Measurements from ENCODE around the gene RNF213. TPM values are rescaled to one million over a fixed set of nuclear protein-coding genes. Genes with fewer than 3 reads are reported as not detected.
A peak's percentile ranks its signal among the peaks of the same experiment; 100 is the strongest.

RNF213 gene
- total RNA-seq, 1 experiment from 2014 or later, result 70.5 TPM

GRCh38 chr17:80396157-80397033 is 135.7 kb downstream of the RNF213 start:
- H3K4me1 Mint-ChIP-seq, result peaks cover 9% of the 10 kb centered on the region
- peaks cover 20% of the 10 kb centered on the region for H3K36me3 Mint-ChIP-seq
- ATAC-seq (no peak; the same call in 1 of the 2 replicates), DNase-seq (ENCODE audit: low spot score) (no peak)
- H3K9me3 Mint-ChIP-seq, result no peaks in the 10 kb centered on the region
- CTCF ChIA-PET, result interaction anchor here (0.9 to 2.2 kb wide), 3 partner anchors 31 to 272 kb away, joined by 3 to 5 read pairs (median 4); no protein-coding TSS in a partner anchor
- TF ChIP-seq, protein P1, sequence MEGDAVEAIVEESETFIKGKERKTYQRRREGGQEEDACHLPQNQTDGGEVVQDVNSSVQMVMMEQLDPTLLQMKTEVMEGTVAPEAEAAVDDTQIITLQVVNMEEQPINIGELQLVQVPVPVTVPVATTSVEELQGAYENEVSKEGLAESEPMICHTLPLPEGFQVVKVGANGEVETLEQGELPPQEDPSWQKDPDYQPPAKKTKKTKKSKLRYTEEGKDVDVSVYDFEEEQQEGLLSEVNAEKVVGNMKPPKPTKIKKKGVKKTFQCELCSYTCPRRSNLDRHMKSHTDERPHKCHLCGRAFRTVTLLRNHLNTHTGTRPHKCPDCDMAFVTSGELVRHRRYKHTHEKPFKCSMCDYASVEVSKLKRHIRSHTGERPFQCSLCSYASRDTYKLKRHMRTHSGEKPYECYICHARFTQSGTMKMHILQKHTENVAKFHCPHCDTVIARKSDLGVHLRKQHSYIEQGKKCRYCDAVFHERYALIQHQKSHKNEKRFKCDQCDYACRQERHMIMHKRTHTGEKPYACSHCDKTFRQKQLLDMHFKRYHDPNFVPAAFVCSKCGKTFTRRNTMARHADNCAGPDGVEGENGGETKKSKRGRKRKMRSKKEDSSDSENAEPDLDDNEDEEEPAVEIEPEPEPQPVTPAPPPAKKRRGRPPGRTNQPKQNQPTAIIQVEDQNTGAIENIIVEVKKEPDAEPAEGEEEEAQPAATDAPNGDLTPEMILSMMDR (IDR thresholded peaks at IDR 0.05), result no peak
- TF ChIP-seq, protein P2, sequence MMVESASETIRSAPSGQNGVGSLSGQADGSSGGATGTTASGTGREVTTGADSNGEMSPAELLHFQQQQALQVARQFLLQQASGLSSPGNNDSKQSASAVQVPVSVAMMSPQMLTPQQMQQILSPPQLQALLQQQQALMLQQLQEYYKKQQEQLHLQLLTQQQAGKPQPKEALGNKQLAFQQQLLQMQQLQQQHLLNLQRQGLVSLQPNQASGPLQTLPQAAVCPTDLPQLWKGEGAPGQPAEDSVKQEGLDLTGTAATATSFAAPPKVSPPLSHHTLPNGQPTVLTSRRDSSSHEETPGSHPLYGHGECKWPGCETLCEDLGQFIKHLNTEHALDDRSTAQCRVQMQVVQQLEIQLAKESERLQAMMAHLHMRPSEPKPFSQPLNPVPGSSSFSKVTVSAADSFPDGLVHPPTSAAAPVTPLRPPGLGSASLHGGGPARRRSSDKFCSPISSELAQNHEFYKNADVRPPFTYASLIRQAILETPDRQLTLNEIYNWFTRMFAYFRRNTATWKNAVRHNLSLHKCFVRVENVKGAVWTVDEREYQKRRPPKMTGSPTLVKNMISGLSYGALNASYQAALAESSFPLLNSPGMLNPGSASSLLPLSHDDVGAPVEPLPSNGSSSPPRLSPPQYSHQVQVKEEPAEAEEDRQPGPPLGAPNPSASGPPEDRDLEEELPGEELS (CRISPR knock-in tag; IDR thresholded peaks at IDR 0.05), result no peak
- no peak for TF ChIP-seq ZNF425 (CRISPR knock-in tag; conservative IDR thresholded peaks at IDR 0.05)
- no peak for TF ChIP-seq CREB1 (CRISPR knock-in tag; IDR thresholded peaks at IDR 0.05)
- TF ChIP-seq, protein P3, sequence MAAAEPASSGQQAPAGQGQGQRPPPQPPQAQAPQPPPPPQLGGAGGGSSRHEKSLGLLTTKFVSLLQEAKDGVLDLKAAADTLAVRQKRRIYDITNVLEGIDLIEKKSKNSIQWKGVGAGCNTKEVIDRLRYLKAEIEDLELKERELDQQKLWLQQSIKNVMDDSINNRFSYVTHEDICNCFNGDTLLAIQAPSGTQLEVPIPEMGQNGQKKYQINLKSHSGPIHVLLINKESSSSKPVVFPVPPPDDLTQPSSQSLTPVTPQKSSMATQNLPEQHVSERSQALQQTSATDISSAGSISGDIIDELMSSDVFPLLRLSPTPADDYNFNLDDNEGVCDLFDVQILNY (CRISPR knock-in tag; IDR thresholded peaks at IDR 0.05), result no peak
- TF ChIP-seq, protein P4, sequence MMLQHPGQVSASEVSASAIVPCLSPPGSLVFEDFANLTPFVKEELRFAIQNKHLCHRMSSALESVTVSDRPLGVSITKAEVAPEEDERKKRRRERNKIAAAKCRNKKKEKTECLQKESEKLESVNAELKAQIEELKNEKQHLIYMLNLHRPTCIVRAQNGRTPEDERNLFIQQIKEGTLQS (CRISPR knock-in tag; conservative IDR thresholded peaks at IDR 0.05), result no peak
- H3K4me3 Mint-ChIP-seq, result no peak overlapping the region
- POLR2A ChIA-PET, result no interaction called here
- peaks cover 35% of the 10 kb centered on the region for H3K27me3 Mint-ChIP-seq (ENCODE audit: low read depth)
- H3K27ac Mint-ChIP-seq, result peak overlapping the region; percentile 16; the same call in 1 of the 2 replicates

DNA sequence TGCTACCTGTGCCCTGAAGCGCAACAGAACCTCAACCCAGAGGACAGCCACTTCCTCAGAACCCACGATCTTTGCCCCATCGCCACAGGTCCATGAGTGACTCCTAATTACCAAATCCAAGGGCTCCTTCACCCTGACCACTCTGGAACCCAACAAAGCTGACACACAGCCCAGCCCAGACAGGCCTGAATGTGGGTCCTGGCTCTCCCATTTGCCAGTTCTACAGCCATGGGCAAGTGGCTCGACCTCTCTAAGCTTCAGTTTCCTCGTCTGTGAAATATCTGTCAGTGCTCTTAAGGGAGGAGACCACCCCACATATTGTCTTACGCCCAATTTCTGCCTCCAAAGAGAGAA is 136.4 kb downstream of the RNF213 start:
- DNase-seq (ENCODE audit: low spot score), result no peak
- POLR2A ChIA-PET, result no interaction called here
- ATAC-seq, result no peak
- peak overlapping the region; percentile 16; the same call in 1 of the 2 replicates for H3K27ac Mint-ChIP-seq
- no peaks in the 10 kb centered on the region for H3K9me3 Mint-ChIP-seq
- CTCF ChIA-PET, result interaction anchor here (2.2 kb wide), 1 partner anchor 273 kb away, joined by 5 read pairs; no protein-coding TSS in a partner anchor
- H3K27me3 Mint-ChIP-seq (ENCODE audit: low read depth), result peaks cover 39% of the 10 kb centered on the region
- H3K4me3 Mint-ChIP-seq, result no peak overlapping the region
- peaks cover 9% of the 10 kb centered on the region for H3K4me1 Mint-ChIP-seq
- peaks cover 16% of the 10 kb centered on the region for H3K36me3 Mint-ChIP-seq
- TF ChIP-seq E2F4 (CRISPR knock-in tag; IDR thresholded peaks at IDR 0.05; ENCODE audit: borderline replicate concordance, low read depth), result no peak
- no peak for TF ChIP-seq FOXP1 (CRISPR knock-in tag; IDR thresholded peaks at IDR 0.05; ENCODE audit: borderline replicate concordance)
- TF ChIP-seq TEAD4 (CRISPR knock-in tag; IDR thresholded peaks at IDR 0.05), result no peak
- TF ChIP-seq ESRRA (CRISPR knock-in tag; IDR thresholded peaks at IDR 0.05; ENCODE audit: borderline replicate concordance), result no peak
- TF ChIP-seq, protein P5, sequence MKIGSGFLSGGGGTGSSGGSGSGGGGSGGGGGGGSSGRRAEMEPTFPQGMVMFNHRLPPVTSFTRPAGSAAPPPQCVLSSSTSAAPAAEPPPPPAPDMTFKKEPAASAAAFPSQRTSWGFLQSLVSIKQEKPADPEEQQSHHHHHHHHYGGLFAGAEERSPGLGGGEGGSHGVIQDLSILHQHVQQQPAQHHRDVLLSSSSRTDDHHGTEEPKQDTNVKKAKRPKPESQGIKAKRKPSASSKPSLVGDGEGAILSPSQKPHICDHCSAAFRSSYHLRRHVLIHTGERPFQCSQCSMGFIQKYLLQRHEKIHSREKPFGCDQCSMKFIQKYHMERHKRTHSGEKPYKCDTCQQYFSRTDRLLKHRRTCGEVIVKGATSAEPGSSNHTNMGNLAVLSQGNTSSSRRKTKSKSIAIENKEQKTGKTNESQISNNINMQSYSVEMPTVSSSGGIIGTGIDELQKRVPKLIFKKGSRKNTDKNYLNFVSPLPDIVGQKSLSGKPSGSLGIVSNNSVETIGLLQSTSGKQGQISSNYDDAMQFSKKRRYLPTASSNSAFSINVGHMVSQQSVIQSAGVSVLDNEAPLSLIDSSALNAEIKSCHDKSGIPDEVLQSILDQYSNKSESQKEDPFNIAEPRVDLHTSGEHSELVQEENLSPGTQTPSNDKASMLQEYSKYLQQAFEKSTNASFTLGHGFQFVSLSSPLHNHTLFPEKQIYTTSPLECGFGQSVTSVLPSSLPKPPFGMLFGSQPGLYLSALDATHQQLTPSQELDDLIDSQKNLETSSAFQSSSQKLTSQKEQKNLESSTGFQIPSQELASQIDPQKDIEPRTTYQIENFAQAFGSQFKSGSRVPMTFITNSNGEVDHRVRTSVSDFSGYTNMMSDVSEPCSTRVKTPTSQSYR (CRISPR knock-in tag; IDR thresholded peaks at IDR 0.05), result no peak
- TF ChIP-seq, protein P4 (CRISPR knock-in tag; conservative IDR thresholded peaks at IDR 0.05), result no peak
- TF ChIP-seq FOXJ3 (CRISPR knock-in tag; IDR thresholded peaks at IDR 0.05; ENCODE audit: borderline replicate concordance), result no peak
- TF ChIP-seq SOX15 (CRISPR knock-in tag; IDR thresholded peaks at IDR 0.05), result no peak
- no peak for TF ChIP-seq MLX (CRISPR knock-in tag; IDR thresholded peaks at IDR 0.05)
- no peak for TF ChIP-seq RORB (CRISPR knock-in tag; IDR thresholded peaks at IDR 0.05)
- no peak for TF ChIP-seq ZNF263 (CRISPR knock-in tag; IDR thresholded peaks at IDR 0.05; ENCODE audit: low read depth)
- no peak for TF ChIP-seq RELA (CRISPR knock-in tag; IDR thresholded peaks at IDR 0.05; ENCODE audit: borderline replicate concordance)
- TF ChIP-seq ELF4 (CRISPR knock-in tag; IDR thresholded peaks at IDR 0.05; ENCODE audit: low read depth), result no peak

Measured in WTC11 (cell line).